CD4-positive, CD25-positive, alpha-beta regulatory T cell (primary cell): ENCODE data around the gene CYSLTR1. TPM values are rescaled to one million over a fixed set of nuclear protein-coding genes. Genes with fewer than 3 reads are reported as not detected.
"Not testable (repeated sequence)": the region's sequence is repeated elsewhere in the genome, so short reads cannot be mapped to it uniquely, and the experiment has no call there.

Experiments used
- ATAC-seq, 2 donors: fragments of 150-1000 bp; cut with Tn5 transposase; one replicate each; pipeline ENCODE4 v1.10.0; 2021; ENCODE audit warnings: low read depth in 2 of 2, moderate number of reproducible peaks in 2 of 2, moderate library complexity in 1 of 2
- DNase-seq, 3 donors: peaks; one replicate each; pipeline versions ENCODE4 v3.0.0 to v3.0.0-alpha.2; 2012 to 2022; ENCODE audit warnings: mixed read lengths in 1 of 3
- H3K27ac ChIP-seq: one replicate; pipeline ENCODE4 v1.7.0; 2013; ENCODE audit warnings: mild to moderate bottlenecking, low read length; ENCODE audit not compliant: insufficient read depth, poor library complexity, severe bottlenecking
- H3K27me3 ChIP-seq: one replicate; pipeline ENCODE4 v1.7.0; 2013; ENCODE audit warnings: low read length; ENCODE audit not compliant: control insufficient read depth, insufficient read depth
- H3K36me3 ChIP-seq: one replicate; pipeline ENCODE4 v1.7.0; 2013; ENCODE audit warnings: mild to moderate bottlenecking, low read length, moderate library complexity; ENCODE audit not compliant: control insufficient read depth, insufficient read depth
- H3K4me1 ChIP-seq: 2 replicates; pipeline ENCODE4 v1.7.0; 2013; ENCODE audit warnings: mild to moderate bottlenecking, low read length; ENCODE audit not compliant: insufficient read depth, control insufficient read depth, poor library complexity, severe bottlenecking
- H3K4me3 ChIP-seq: one replicate; pipeline ENCODE4 v1.7.0; 2013; ENCODE audit warnings: low read depth, mild to moderate bottlenecking, low read length, moderate library complexity
- H3K9me3 ChIP-seq, 2 experiments: 1 replicate in 1 of 2; 2 replicates in 1 of 2; pipeline ENCODE4 v1.7.0; 2013; ENCODE audit warnings: low read length in 2 of 2, mild to moderate bottlenecking in 1 of 2, moderate library complexity in 1 of 2; ENCODE audit not compliant: control insufficient read depth in 2 of 2
- H3K27ac Mint-ChIP-seq, 3 donors: one replicate each; pipeline ENCODE4 v1.8.0; 2020 to 2022; ENCODE audit warnings: mild to moderate bottlenecking in 3 of 3, mixed read lengths in 3 of 3, moderate library complexity in 2 of 3
- H3K27me3 Mint-ChIP-seq: one replicate; pipeline ENCODE4 v1.8.0; 2022; ENCODE audit warnings: mild to moderate bottlenecking, mixed read lengths
- H3K36me3 Mint-ChIP-seq: one replicate; pipeline ENCODE4 v1.8.0; 2020; ENCODE audit warnings: mixed read lengths
- H3K4me1 Mint-ChIP-seq, 4 donors: one replicate each; pipeline ENCODE4 v1.8.0; 2020 to 2022; ENCODE audit warnings: mixed read lengths in 4 of 4, mild to moderate bottlenecking in 1 of 4
- H3K4me3 Mint-ChIP-seq, 4 donors: one replicate each; pipeline ENCODE4 v1.8.0; 2020 to 2022; ENCODE audit warnings: mild to moderate bottlenecking in 4 of 4, mixed read lengths in 4 of 4, moderate library complexity in 3 of 4
- H3K9me3 Mint-ChIP-seq, 7 donors: one replicate each; pipeline ENCODE4 v1.8.0; 2020 to 2022; ENCODE audit warnings: mixed read lengths in 7 of 7, mild to moderate bottlenecking in 3 of 7, moderate library complexity in 2 of 7
- polyA plus RNA-seq, 4 donors: library from polyadenylated mRNA; unstranded; fragments of 300-500 nt; fragmentation: Illumina TruSeq; gene quantifications; one replicate each; pipeline ENCODE4 v1.2.3, GENCODE V29; 2021
- total RNA-seq: library from RNA; stranded (reverse); gene quantifications from one replicate; pipeline ENCODE4 v1.2.3, GENCODE V29; 2022

The CYSLTR1 gene
- total and polyA plus RNA-seq, 5 donors from 2014 or later, result 3.0 to 7.2 (median 3.3) TPM

- no peaks in the 10 kb centered on the region for H3K27me3 ChIP-seq
- H3K4me3 ChIP-seq, result no peak overlapping the region
- H3K36me3 ChIP-seq, result no peaks in the 10 kb centered on the region
- no peaks in the 10 kb centered on the region for H3K9me3 ChIP-seq
- no peaks in the 10 kb centered on the region for H3K4me1 ChIP-seq
- ATAC-seq (no peak), DNase-seq (no peak)
- H3K36me3 Mint-ChIP-seq, result no peaks in the 10 kb centered on the region
- H3K4me3 Mint-ChIP-seq, result no peak overlapping the region
- peak overlapping the region in 1 of 3 donors; percentile 11 for H3K27ac Mint-ChIP-seq
- peaks cover 0 to 2% (median 0%) of the 10 kb centered on the region in 7 donors for H3K9me3 Mint-ChIP-seq
- H3K27me3 Mint-ChIP-seq, result no peaks in the 10 kb centered on the region
- H3K27ac ChIP-seq, result no peak overlapping the region
- H3K4me1 Mint-ChIP-seq, result peaks cover 0 to 4% (median 0%) of the 10 kb centered on the region in 4 donors
Measured at GRCh38 chrX:78314561-78314960, 12.8 kb downstream of the CYSLTR1 start.

DNA sequence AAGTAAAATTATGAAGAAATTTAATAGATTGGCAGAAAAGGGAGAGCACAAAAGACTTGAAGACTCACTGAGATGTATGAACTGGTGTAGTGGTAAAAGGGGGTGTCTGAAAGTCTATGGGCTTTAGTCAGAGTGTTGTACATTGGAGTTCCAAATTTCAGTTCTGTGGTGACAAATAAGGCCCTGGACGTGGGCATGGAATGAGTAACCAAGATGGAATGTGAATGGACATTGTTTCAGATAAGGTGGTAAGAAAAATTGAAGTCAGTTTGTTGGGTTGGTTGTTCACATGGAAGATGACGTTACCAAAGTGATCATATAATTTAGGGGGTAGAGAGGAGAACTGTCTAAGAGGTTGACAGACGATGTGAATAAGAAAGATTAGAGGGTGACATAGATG lies 13.9 kb downstream of the CYSLTR1 start:
- H3K27me3 Mint-ChIP-seq, result no peaks in the 10 kb centered on the region
- no peak overlapping the region for H3K4me3 ChIP-seq
- no peaks in the 10 kb centered on the region for H3K36me3 ChIP-seq
- H3K4me3 Mint-ChIP-seq, result no peak overlapping the region
- no peaks in the 10 kb centered on the region for H3K27me3 ChIP-seq
- no peaks in the 10 kb centered on the region for H3K36me3 Mint-ChIP-seq
- peak overlapping the region in 1 of 3 donors; percentile 67 for H3K27ac Mint-ChIP-seq
- peaks cover 0 to 2% (median 0%) of the 10 kb centered on the region in 4 donors for H3K4me1 Mint-ChIP-seq
- DNase-seq, result no peak
- peaks cover 0 to 4% (median 0%) of the 10 kb centered on the region in 7 donors for H3K9me3 Mint-ChIP-seq
- no peaks in the 10 kb centered on the region for H3K9me3 ChIP-seq
- no peak overlapping the region for H3K27ac ChIP-seq
- H3K4me1 ChIP-seq, result no peaks in the 10 kb centered on the region
- ATAC-seq, result no peak

DNA sequence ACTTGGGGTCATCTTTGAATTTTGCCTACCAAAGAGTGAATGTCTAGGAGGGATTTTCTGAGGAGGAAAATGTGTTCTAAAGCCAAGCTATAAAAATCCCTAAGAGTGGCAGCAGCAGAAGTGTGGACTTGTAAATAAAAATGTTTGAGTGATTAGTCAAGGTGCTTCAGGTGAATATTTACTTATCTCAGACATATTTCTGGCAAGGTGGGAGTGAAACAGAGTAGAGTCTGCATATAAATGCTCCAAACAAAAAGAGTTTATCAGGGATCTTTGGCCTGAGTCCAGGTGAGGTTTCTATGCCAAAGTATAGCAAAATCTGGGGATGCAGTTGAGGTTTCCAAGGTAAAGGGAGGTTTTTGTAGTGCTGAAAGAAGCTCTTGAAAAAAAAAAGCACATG lies 19.7 kb downstream of the CYSLTR1 start:
- no peaks in the 10 kb centered on the region for H3K27me3 Mint-ChIP-seq
- no peak overlapping the region for H3K4me3 Mint-ChIP-seq
- peaks cover 0 to 6% (median 0%) of the 10 kb centered on the region in 7 donors for H3K9me3 Mint-ChIP-seq
- no peaks in the 10 kb centered on the region for H3K36me3 Mint-ChIP-seq
- no peak overlapping the region for H3K4me3 ChIP-seq
- no peak overlapping the region for H3K27ac ChIP-seq
- no peaks in the 10 kb centered on the region for H3K27me3 ChIP-seq
- ATAC-seq (no peak), DNase-seq (no peak)
- no peaks in the 10 kb centered on the region for H3K4me1 Mint-ChIP-seq
- H3K36me3 ChIP-seq, result no peaks in the 10 kb centered on the region
- H3K27ac Mint-ChIP-seq, result no peak overlapping the region
- no peaks in the 10 kb centered on the region for H3K4me1 ChIP-seq
- no peaks in the 10 kb centered on the region for H3K9me3 ChIP-seq

GRCh38 chrX:78303086-78303485 lies 24.3 kb downstream of the CYSLTR1 start:
- H3K4me1 ChIP-seq, result no peaks in the 10 kb centered on the region
- H3K4me3 ChIP-seq, result no peak overlapping the region
- H3K27ac ChIP-seq, result no peak overlapping the region
- Mint-ChIP-seq H3K27me3 (no peaks in the 10 kb centered on the region), H3K4me1 (no peaks in the 10 kb centered on the region), H3K36me3 (no peaks in the 10 kb centered on the region), H3K27ac (no peak overlapping the region), H3K9me3 (peaks cover 0 to 4% (median 2%) of the 10 kb centered on the region in 7 donors), H3K4me3 (no peak overlapping the region)
- no peaks in the 10 kb centered on the region for H3K36me3 ChIP-seq
- DNase-seq (no peak), ATAC-seq (no peak)
- H3K27me3 ChIP-seq, result no peaks in the 10 kb centered on the region
- H3K9me3 ChIP-seq, result peaks cover 0 to 3% of the 10 kb centered on the region in 2 experiments

- H3K4me3 Mint-ChIP-seq, H3K4me3 ChIP-seq, H3K9me3 Mint-ChIP-seq, DNase-seq, H3K4me1 ChIP-seq, H3K27me3 ChIP-seq, H3K4me1 Mint-ChIP-seq, H3K27ac ChIP-seq, H3K27me3 Mint-ChIP-seq, H3K27ac Mint-ChIP-seq, H3K36me3 ChIP-seq, ATAC-seq, H3K9me3 ChIP-seq, H3K36me3 Mint-ChIP-seq: not testable (repeated sequence)
Measured at GRCh38 chrX:78300933-78301332, 26.5 kb downstream of the CYSLTR1 start.

DNA sequence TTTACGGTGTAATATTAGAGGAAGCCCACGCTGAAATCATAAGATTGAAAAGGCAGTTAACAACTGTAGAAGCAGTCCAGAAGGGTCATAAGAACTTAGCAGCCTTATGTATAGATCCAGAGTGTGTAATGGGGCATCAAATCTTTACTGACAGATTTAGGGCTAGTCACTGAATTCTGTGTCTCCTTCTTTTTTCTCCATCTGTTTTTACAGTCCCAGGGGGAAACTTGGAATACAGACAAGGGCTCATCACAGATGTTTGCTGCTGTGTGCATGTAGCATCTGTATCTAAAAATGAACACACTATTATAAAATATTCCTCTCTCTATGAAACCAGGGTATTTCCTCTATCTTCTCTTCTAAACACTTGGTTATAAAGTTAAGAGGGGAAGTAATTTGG lies 43.9 kb downstream of the CYSLTR1 start:
- Mint-ChIP-seq H3K9me3 (peaks cover 0 to 9% (median 0%) of the 10 kb centered on the region in 7 donors), H3K27ac (peak overlapping the region in 1 of 3 donors; percentile 52), H3K27me3 (no peaks in the 10 kb centered on the region), H3K4me3 (no peak overlapping the region), H3K4me1 (peaks cover 0 to 2% (median 0%) of the 10 kb centered on the region in 4 donors), H3K36me3 (no peaks in the 10 kb centered on the region)
- H3K9me3 ChIP-seq, result no peaks in the 10 kb centered on the region
- ATAC-seq (no peak), DNase-seq (no peak)
- H3K27ac ChIP-seq, result no peak overlapping the region
- no peaks in the 10 kb centered on the region for H3K36me3 ChIP-seq
- H3K27me3 ChIP-seq, result no peaks in the 10 kb centered on the region
- H3K4me1 ChIP-seq, result no peaks in the 10 kb centered on the region
- no peak overlapping the region for H3K4me3 ChIP-seq

- ATAC-seq, result no peak
- Histone ChIP-seq H3K9me3 (no peaks in the 10 kb centered on the region), H3K27ac (no peak overlapping the region), H3K36me3 (no peaks in the 10 kb centered on the region), H3K4me1 (no peaks in the 10 kb centered on the region), H3K27me3 (no peaks in the 10 kb centered on the region), H3K4me3 (no peak overlapping the region)
- no peak for DNase-seq
- Mint-ChIP-seq H3K9me3 (peaks cover 0 to 2% (median 0%) of the 10 kb centered on the region in 7 donors), H3K27me3 (peaks cover 6% of the 10 kb centered on the region), H3K36me3 (no peaks in the 10 kb centered on the region), H3K4me3 (no peak overlapping the region), H3K27ac (no peak overlapping the region), H3K4me1 (no peaks in the 10 kb centered on the region)
Measured at GRCh38 chrX:78237127-78237526, 90.3 kb downstream of the CYSLTR1 start.

DNA sequence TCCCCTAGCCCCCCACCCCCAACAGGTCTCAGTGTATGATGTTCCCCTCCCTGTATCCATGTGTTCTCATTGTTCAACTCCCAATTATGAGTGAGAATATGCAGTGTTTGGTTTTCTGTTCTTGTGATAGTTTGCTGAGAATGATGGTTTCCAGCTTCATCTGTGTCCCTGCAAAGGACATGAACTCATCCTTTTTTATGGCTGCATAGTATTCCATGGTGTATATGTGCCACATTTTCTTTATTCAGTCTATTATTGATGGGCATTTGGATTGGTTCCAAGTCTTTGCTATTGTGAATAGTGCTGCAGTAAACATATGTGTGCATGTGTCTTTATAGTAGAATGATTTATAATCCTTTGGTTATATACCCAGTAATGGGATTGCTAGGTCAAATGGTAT lies 101.4 kb downstream of the CYSLTR1 start:
- not testable (repeated sequence) for H3K9me3 ChIP-seq, H3K9me3 Mint-ChIP-seq, H3K4me1 ChIP-seq, H3K4me3 Mint-ChIP-seq, H3K27ac Mint-ChIP-seq, DNase-seq, H3K4me1 Mint-ChIP-seq, H3K27me3 ChIP-seq, H3K4me3 ChIP-seq, H3K36me3 Mint-ChIP-seq, ATAC-seq, H3K27me3 Mint-ChIP-seq, H3K36me3 ChIP-seq, H3K27ac ChIP-seq
